Mesenteric fat pad (tissue), 1 donor: ENCODE results near the gene SH3BGRL3. TPM values are rescaled to one million over a fixed set of nuclear protein-coding genes. Genes with fewer than 3 reads are reported as not detected.
A peak's percentile ranks its signal among the peaks of the same experiment; 100 is the strongest.

Source experiments
- DNase-seq: peaks from one replicate; pipeline ENCODE4 v3.0.0-alpha.2; 2020; ENCODE audit warnings: low spot score
- total RNA-seq: library from RNA; stranded (reverse); fragmentation: NEBNext Ultra II Directional; extraction: Animal tissue kit (Norgen Biotek cat#: 25700); gene quantifications from one replicate; pipeline ENCODE4 v1.2.1, GENCODE V29; 2021
- donor health status: DM: yes; HTN: yes; CAD: no.

The SH3BGRL3 gene
- total RNA-seq, 1 donor from 2014 or later, result 229 TPM

DNA sequence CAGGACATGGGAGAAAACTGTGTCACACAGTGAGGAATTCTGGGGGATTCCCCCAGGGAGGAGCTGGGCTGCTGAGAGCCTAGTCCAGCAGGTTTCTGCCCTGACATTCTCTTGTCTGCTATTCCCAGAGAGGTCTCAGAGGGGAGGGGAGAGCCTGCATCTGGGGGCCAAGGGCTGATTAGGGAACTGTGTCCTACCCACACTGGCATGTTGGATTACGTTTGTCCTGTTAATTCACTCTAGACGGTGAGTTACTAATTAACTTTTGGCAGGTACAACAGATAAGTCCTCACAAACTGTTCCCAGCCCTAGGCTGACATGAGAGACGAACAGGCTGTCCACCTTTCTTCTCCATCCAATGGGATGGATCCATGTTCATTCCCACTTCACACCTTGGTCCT is 2.6 kb upstream of the SH3BGRL3 start:
- DNase-seq, result peak; percentile 22

- DNase-seq, result no peak
Measured at GRCh38 chr1:26277719-26278118, 2.2 kb upstream of the SH3BGRL3 start.

DNA sequence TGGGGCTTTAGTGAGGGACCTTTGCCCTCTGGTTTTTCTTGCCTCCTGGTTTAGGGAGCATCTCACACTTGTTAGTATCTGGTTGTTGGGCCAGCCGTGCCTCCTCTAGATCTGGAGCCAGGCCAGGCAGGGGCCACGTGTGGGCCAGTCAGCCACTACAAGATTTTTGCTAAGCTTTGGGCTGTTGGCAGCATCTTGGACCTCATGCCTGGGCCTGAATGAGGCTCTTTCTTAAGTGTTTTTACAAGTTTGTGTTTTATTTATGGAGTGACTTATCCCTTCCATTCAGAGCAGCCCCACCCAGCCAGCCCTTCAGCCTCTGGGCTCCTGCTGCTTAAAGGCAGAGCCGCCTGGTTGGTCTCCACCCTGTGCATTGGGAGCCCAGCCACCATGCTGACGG is 1.6 kb upstream of the SH3BGRL3 start:
- DNase-seq, result no peak

GRCh38 chr1:26278724-26279455 is 996 bp upstream of the SH3BGRL3 start:
- no peak for DNase-seq

DNA sequence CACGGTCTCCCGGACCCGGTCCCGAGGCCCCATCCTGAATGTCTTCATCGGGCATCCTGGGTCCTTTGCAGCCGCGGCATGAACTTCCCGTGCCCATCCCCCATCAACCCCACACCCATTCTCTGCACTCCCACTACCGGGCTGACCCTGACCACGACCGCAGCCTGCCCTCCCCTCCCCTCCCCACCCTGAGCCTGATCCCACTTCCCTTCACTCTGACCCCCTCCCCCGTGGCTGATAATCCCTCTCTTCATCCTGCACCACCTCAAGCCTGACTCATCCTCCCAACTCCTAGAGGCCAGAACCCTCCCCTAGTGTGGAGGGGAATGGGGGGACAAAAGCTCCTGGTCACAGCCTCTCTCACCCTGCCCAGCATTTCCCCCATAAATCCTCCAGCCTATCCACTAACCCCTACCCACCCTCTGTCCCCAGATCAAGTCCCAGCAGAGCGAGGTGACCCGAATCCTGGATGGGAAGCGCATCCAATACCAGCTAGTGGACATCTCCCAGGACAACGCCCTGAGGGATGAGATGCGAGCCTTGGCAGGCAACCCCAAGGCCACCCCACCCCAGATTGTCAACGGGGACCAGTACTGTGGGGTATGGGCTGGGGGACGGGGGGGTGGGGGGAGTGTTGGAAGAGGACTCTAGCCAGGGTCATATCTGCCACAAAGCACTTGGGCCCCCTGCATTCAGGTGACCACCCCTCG is 602 bp downstream of the SH3BGRL3 start:
- no peak for DNase-seq

- no peak for DNase-seq
Measured at GRCh38 chr1:26281091-26281958, 1.4 kb downstream of the SH3BGRL3 start.

GRCh38 chr1:26281971-26282370 is 2.1 kb downstream of the SH3BGRL3 start:
- no peak for DNase-seq

GRCh38 chr1:26282401-26282918 is 2.6 kb downstream of the SH3BGRL3 start:
- DNase-seq, result no peak

DNA sequence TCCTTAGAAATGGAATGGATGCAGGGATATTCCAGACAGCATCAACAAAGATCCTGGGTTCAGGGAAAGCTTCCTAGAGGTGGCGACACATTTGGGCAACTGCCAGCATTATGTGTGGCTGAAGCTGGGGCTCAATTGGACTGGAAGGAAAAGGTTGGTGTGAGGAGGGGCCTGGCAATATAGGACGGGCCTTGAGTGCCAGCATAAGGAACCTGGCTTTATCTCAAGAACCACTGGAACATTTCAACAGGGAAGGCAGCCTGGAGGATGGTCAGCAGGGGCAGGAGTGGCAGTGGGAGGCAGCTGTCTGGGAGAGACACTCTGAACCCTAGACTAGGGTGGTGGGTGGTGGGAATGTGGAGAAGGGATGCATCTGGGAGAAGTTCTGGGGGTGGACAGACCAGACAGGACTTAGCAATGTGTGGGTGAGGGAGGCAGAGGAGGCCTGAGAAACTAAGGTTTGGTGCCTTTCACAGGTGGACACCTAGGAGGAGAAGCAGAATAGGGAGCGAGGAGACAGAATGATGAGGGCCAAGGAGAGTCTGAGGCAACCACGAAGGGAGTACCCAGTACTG is 3.5 kb downstream of the SH3BGRL3 start:
- no peak for DNase-seq

DNA sequence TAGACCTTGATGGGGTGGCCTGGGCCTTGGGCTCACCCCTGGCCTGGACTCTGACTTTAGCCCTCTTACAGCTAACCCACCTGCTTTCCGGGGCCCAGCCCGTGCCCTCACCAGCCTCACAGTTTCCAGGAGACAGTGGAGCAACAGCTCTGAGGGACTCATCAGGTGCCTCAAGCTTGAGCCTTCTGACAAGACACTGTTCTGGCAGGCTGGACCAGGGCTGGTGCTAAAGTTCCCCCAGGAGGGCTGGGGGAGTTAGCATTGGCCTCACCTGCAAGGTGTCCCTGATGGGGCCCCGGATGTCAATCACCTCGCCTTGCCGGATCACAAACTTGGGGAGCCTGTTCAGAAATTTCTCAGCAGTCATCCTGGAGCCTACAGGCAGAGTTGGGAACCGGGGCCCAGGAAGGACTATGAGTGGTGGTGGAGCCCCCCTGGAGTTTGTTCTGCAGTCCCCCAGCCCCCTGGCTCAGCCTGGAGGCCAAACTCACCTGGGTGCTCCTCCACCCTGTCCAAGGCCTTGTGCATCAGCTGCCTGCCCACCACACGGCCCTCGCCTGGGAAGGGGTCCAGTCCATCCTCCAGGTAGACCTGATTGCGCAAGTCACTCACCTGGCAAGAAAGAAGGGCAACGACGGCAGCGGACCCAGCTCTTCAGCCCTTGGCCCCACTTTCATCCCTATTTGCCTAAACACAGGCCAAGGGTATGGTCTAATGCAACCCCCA is 4.1 kb downstream of the SH3BGRL3 start:
- no peak for DNase-seq

- DNase-seq, result no peak
Measured at GRCh38 chr1:26284597-26285347, 4.9 kb downstream of the SH3BGRL3 start.

DNA sequence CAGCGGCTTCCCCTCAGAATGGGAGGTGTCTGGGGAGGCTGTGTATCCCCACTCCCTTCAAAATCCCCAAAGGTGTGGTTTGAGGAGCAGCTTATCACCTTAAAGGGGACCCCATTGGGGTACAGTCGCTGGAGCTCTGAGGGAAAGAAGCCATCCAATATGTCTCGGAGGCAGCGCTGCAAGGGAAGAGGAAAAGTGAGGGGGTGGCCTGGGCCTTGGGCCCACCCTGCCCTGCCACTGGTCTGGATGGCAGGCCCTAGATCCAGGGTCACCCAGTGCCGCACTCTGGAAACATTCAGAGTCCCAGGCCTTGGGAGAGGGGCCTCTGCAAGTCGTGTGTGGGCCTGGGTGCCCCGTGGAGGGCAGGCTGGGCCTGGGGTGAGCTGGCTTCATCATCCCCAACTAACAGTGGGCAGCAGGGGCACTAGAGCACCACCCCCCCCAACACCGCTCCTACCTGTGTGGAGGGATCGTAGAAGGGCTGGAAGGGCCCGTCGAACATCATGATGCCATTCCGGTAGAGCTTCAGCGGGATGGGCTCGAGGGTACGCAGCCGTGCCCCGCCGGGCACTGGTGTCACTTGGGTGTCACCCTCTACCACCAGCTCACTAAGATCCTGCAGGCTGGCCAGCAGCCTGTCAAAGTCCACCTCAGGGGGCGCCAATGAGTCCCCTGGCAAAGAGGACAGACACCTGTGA is 5.6 kb downstream of the SH3BGRL3 start:
- DNase-seq, result no peak

DNA sequence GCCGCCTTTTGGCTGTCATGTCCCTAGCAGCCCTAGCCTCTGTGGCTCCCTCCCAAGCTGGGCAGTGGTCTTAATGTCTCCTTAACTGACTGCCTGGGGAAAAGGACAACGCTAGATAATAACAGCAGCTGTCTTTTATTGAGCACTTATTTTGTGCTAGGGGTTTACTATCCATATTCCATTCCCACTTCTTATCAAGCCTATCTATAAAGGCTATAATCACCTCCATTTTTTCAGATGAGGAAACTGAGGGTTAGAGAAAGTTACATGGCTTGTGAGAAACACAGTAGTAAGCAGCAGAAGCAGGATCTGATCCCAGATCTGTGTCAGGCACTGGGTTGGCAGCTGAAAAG is 6.2 kb downstream of the SH3BGRL3 start:
- no peak for DNase-seq

DNA sequence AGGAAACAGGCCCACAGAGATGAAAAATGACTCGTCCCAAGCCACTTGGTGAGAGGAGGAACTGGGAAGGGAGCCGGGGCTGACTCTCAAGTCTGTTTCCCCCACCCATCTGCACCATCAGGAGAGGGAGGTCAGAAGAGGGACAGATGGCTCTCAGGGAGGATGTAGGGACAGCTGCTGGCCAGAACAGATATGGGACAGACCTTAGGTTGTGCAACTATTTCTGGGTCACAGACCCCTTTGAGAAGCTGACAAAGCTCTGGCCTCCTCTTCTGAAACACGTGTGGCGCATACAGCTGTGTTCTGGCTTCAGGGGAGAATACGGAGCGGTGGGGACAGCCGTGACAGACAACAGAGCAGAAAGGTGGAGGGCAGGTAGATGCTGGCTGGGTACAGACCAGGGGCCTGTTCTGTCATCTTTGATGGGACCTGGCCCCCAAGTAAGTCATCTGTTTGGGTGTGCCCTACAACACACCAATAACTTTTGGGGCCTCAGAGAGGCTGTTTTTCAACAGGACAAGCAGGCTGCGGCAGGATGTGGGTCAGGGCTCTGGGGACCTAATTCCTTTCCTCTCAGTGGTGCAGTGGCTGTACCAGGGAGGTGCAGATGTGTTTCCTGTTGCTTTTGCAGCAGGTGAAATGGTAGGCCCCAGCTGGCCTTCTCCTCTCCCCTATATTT is 7.3 kb downstream of the SH3BGRL3 start:
- no peak for DNase-seq

DNA sequence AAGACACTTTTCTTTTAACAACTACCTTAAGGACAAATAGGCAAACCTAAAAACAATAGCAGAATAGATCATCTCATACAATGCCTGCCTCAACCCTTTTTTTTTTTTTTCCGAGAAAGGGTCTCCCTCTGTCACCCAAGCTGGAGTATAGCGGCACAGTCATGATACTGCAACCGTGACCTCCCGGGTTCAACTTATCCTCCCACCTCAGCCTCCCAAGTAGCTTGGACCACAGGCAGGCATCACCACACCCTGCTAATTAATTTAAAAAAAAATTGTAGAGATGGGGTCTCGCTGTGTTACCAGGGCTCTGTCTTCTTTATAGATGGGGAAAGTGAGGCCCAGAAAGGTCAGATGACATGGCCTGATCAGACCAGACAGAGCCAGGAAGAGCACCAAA is 7.9 kb downstream of the SH3BGRL3 start:
- DNase-seq, result no peak

- no peak for DNase-seq
Measured at GRCh38 chr1:26288311-26288941, 8.5 kb downstream of the SH3BGRL3 start.

DNA sequence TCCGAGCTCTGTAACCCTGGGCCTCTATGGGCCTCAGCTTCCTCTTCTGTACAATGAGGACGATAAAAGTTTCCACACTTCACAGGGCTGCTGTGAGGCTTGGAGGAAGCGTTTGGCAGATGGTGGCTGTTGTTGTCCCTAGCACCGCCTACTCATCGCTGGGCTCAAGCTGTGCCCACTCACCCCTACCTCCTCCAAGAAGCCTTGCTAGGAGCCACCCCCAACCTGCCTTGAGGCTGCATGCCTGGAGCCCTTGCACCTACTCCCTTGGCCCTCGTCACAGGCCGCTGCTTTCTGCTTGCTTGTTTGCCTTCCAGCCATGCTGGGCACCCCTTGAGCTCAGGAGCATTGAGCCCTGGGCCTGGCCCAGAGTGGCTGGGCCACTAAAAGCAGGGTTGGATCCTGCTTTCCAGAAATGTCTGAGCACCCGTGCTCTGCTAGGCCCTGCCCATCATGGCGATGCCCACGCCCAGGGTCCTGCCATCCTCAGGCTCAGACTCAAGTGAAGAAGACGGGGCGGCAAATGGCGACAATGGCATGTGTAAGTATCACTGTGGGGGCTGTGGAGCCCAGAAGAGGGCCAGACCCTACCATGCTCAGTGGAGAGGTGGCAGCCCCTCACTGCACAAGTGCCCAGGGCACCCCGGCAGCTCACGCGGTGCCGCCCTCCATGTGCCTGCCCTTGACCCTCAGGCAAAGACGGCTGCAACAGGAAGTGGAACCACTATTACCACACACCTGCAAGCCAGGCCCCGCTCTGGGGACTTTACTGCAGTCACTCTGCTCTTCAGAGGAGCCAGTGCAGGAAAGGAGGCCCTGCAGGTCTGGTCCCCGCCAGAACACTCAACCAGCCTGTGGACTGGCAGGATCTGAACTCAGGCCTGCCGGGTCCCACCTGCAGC is 9.5 kb downstream of the SH3BGRL3 start:
- DNase-seq, result no peak
